ENCODE results near the gene NSDHL. TPM values are rescaled to one million over a fixed set of nuclear protein-coding genes. Genes with fewer than 3 reads are reported as not detected.
A peak's percentile ranks its signal among the peaks of the same experiment; 100 is the strongest.

Gene NSDHL
- total RNA-seq, 4 donors from 2014 or later = 41.0 to 63.7 (median 57.4) TPM

DNA sequence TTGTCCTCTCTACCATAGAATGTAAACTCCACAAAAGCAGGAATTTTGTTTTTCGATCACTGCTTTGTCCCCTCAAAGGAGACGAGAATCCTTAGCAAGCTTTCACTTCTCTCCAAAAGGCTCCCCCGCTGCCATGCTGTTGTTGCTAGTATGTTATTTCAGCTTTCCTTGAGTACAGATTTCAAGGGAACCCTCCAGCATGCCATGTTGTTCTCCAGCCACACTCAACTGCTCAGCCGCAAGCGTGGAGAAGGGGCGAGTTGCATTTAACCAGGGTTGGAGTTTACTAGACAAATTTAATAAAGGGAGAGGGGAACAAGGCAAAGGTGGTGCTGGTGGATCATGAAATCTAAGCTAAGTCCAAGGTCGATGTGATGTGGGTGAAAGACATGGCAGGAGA, 23.1 kb downstream of the NSDHL start:
- 89 to 96% methylated on average over 4 to 7 of the region's 7 CpGs for WGBS, 2 donors
- H3K36me3 ChIP-seq = peaks cover 0 to 78% (median 0%) of the 10 kb centered on the region in 3 donors
- intact Hi-C loops (cut with DNase I) = no loop called here

DNA sequence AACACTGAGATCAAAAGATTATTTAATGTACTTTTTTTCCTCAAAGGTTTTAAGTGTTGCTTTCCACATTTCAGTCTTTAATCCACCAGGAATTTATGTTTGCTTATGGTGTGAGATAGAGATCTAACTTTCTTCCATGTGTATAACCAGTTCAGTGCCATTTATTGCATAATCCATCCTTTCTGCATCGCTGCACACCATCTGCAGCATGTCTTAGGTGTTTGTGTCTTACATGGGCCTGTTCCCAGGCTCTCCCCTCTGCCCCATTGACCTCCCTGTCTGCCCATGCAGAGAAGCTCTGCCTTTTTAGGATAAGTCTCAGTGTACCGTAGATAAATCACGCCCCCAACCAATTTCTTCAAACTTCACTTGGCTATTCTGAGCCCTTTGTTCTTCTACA, 30.3 kb downstream of the NSDHL start:
- TF ChIP-seq, protein P1, sequence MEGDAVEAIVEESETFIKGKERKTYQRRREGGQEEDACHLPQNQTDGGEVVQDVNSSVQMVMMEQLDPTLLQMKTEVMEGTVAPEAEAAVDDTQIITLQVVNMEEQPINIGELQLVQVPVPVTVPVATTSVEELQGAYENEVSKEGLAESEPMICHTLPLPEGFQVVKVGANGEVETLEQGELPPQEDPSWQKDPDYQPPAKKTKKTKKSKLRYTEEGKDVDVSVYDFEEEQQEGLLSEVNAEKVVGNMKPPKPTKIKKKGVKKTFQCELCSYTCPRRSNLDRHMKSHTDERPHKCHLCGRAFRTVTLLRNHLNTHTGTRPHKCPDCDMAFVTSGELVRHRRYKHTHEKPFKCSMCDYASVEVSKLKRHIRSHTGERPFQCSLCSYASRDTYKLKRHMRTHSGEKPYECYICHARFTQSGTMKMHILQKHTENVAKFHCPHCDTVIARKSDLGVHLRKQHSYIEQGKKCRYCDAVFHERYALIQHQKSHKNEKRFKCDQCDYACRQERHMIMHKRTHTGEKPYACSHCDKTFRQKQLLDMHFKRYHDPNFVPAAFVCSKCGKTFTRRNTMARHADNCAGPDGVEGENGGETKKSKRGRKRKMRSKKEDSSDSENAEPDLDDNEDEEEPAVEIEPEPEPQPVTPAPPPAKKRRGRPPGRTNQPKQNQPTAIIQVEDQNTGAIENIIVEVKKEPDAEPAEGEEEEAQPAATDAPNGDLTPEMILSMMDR (IDR thresholded peaks at IDR 0.05) = no peak
- TF ChIP-seq POLR2A (IDR thresholded peaks at IDR 0.05) = no peak
- H3K4me1 ChIP-seq = peaks cover 0 to 60% (median 5%) of the 10 kb centered on the region in 3 donors
- no peaks in the 10 kb centered on the region for H3K9me3 ChIP-seq
- DNase-seq = no peak
- H3K27ac ChIP-seq = no peak overlapping the region
- H3K27me3 ChIP-seq = no peaks in the 10 kb centered on the region
- intact Hi-C loops (cut with DNase I) = no loop called here
- no peak overlapping the region for H3K4me3 ChIP-seq
- 45 to 57% methylated on average over 3 of the region's 3 CpGs for WGBS, 2 donors
- H3K36me3 ChIP-seq = peaks cover 0 to 60% (median 0%) of the 10 kb centered on the region in 3 donors

More for the DNA sequence above, 23.1 kb downstream of the NSDHL start:
- Histone ChIP-seq H3K27me3 (no peaks in the 10 kb centered on the region), H3K9me3 (no peaks in the 10 kb centered on the region), H3K27ac (no peak overlapping the region), H3K4me3 (no peak overlapping the region), H3K4me1 (no peaks in the 10 kb centered on the region)
- TF ChIP-seq POLR2A (IDR thresholded peaks at IDR 0.05) = no peak
- TF ChIP-seq, protein P1 (IDR thresholded peaks at IDR 0.05) = no peak
- DNase-seq = no peak

DNA sequence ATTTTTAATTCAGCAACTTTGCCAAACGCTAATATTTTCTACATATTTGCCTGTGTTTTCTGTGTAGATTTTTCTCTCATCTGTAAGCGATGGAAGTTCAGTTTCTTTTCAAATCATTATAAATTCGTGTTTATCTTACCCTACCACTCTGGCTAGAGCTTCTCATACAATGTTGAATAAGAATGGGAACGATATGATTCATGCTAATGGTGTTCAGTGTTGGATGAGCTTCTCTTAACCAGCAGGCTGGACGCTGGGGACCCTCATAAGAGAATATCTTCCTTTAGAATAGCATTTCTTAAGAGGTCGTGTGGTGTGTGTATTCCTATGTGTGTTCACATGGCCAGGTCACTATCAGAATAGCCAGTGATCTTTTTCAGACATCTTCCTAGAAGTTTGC, 31.0 kb downstream of the NSDHL start:
- H3K4me1 ChIP-seq = peaks cover 0 to 65% (median 5%) of the 10 kb centered on the region in 3 donors
- WGBS, 2 donors = 69 to 76% methylated on average over 6 of the region's 6 CpGs
- H3K27me3 ChIP-seq = no peaks in the 10 kb centered on the region
- peaks cover 0 to 62% (median 0%) of the 10 kb centered on the region in 3 donors for H3K36me3 ChIP-seq
- intact Hi-C loops (cut with DNase I) = no loop called here
- no peak for DNase-seq
- no peak overlapping the region for H3K27ac ChIP-seq
- no peak for TF ChIP-seq POLR2A (IDR thresholded peaks at IDR 0.05)
- TF ChIP-seq, protein P1 (IDR thresholded peaks at IDR 0.05) = no peak
- no peaks in the 10 kb centered on the region for H3K9me3 ChIP-seq
- H3K4me3 ChIP-seq = no peak overlapping the region

DNA sequence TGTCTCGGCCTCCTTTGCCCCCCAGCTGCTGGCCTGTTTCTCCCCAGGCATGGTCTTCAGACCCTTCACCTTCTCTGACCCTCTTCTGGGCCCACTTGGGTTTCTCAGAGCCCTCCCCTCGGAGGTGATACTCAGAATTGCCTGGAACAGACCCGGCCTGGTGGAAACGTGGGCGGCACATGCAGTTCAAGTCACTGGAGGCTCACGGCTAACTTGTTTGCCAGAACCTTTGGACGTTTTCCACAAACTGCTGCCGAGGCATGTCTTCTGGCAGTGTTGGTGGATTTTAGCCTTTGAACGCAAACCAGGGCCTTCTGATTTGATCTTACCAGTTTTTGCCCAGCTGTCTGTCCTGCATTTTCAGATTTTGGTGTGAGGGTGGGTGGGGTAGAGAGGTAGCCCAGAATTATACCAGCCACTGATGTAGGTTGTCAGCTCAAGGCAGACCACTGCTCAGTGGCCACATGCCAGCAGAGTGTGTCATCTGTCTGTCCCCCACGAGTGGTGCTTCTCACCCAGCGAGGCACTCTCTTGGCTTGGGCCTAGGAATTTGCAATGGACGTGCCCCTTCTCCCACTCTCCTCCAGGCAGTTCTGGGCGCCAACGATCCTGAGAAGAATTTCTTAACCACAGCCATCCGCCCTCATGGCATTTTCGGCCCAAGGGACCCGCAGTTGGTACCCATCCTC, 34.5 kb downstream of the NSDHL start:
- TF ChIP-seq POLR2A (IDR thresholded peaks at IDR 0.05) = no peak
- TF ChIP-seq, protein P1 (IDR thresholded peaks at IDR 0.05) = no peak
- H3K36me3 ChIP-seq = peaks cover 0 to 72% (median 4%) of the 10 kb centered on the region in 3 donors
- no peak for DNase-seq
- intact Hi-C loops (cut with DNase I) = no loop called here
- H3K27me3 ChIP-seq = no peaks in the 10 kb centered on the region
- 27 to 59% methylated on average over 6 to 10 of the region's 17 CpGs for WGBS, 2 donors
- H3K4me1 ChIP-seq = peaks cover 0 to 60% (median 5%) of the 10 kb centered on the region in 3 donors
- no peak overlapping the region for H3K4me3 ChIP-seq
- no peaks in the 10 kb centered on the region for H3K9me3 ChIP-seq
- H3K27ac ChIP-seq = peak overlapping the region; percentile 19 to 63 (median 30)

DNA sequence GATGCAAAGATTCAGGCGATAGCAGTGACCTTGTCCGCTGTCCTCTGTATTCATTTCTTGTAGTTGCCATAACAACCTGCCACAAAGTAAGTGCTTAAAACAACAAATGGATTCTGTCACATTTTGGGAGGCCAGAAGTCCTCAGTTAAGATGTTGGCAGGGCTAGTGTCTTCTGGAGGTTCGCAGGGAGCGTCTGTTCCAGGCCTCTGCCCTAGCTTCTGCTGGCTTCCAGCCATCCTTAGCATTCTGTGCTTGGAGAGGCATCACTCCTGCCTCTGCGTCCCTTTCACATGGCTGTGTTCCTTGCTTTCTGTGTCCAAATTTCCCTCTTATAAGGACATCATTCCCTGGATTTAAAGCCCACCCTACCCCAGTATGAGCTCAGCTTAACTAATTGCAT, 35.5 kb downstream of the NSDHL start:
- H3K27me3 ChIP-seq = no peaks in the 10 kb centered on the region
- no peaks in the 10 kb centered on the region for H3K9me3 ChIP-seq
- H3K4me1 ChIP-seq = peaks cover 0 to 51% (median 5%) of the 10 kb centered on the region in 3 donors
- no peak overlapping the region for H3K4me3 ChIP-seq
- peak overlapping the region in 2 of 4 donors; percentile 19 to 63 for H3K27ac ChIP-seq
- intact Hi-C loops (cut with DNase I) = no loop called here
- DNase-seq = no peak
- 74 to 88% methylated on average over 5 of the region's 5 CpGs for WGBS, 2 donors
- TF ChIP-seq POLR2A (IDR thresholded peaks at IDR 0.05) = no peak
- H3K36me3 ChIP-seq = peaks cover 0 to 80% (median 4%) of the 10 kb centered on the region in 3 donors

Data from esophagus squamous epithelium (tissue), 5 donors.